Right hindlimb (tissue), 1 donor: Measurements from ENCODE around the gene SLC38A9.

Source experiments
- DNase-seq: peaks from one replicate; pipeline ENCODE4 v3.0.0-alpha.2; 2018

The SLC38A9 gene

GRCh38 chr5:55645304-55645703 is 66.8 kb downstream of the SLC38A9 start:
- no peak for DNase-seq

GRCh38 chr5:55638455-55638854 is 73.7 kb downstream of the SLC38A9 start:
- no peak for DNase-seq

GRCh38 chr5:55638051-55638450 is 74.1 kb downstream of the SLC38A9 start:
- no peak for DNase-seq

- peak; percentile 34 for DNase-seq
These were observed 75.4 kb downstream of the SLC38A9 start for GRCh38 chr5:55636683-55637082.

- peak; percentile 64 for DNase-seq
These were observed 75.9 kb downstream of the SLC38A9 start for GRCh38 chr5:55636177-55636576.

GRCh38 chr5:55634866-55635265 is 77.3 kb downstream of the SLC38A9 start:
- DNase-seq: no peak

GRCh38 chr5:55634209-55634805 is 77.8 kb downstream of the SLC38A9 start:
- peak; percentile 41 for DNase-seq

- peak; percentile 32 for DNase-seq
These were observed 78.4 kb downstream of the SLC38A9 start for GRCh38 chr5:55633574-55634208.

- DNase-seq: no peak
These were observed 82.3 kb downstream of the SLC38A9 start for GRCh38 chr5:55629815-55630214.

- DNase-seq: no peak
These were observed 85.3 kb downstream of the SLC38A9 start for GRCh38 chr5:55626790-55627189.

GRCh38 chr5:55625913-55626312 is 86.2 kb downstream of the SLC38A9 start:
- DNase-seq: no peak

- no peak for DNase-seq
These were observed 86.6 kb downstream of the SLC38A9 start for GRCh38 chr5:55625589-55625909.

GRCh38 chr5:55624841-55625588 is 87.1 kb downstream of the SLC38A9 start:
- no peak for DNase-seq

GRCh38 chr5:55623789-55624188 is 88.3 kb downstream of the SLC38A9 start:
- no peak for DNase-seq

- no peak for DNase-seq
These were observed 89.7 kb downstream of the SLC38A9 start for GRCh38 chr5:55622460-55622859.

- no peak for DNase-seq
These were observed 90.9 kb downstream of the SLC38A9 start for GRCh38 chr5:55621229-55621628.

GRCh38 chr5:55620766-55621160 is 91.4 kb downstream of the SLC38A9 start:
- no peak for DNase-seq

GRCh38 chr5:55620009-55620765 is 91.9 kb downstream of the SLC38A9 start:
- DNase-seq: no peak

- DNase-seq: no peak
These were observed 93.8 kb downstream of the SLC38A9 start for GRCh38 chr5:55618318-55618717.

- no peak for DNase-seq
These were observed 98.8 kb downstream of the SLC38A9 start for GRCh38 chr5:55613112-55613868.

- DNase-seq: no peak
These were observed 101.6 kb downstream of the SLC38A9 start for GRCh38 chr5:55610542-55610941.

GRCh38 chr5:55609413-55609812 is 102.7 kb downstream of the SLC38A9 start:
- DNase-seq: no peak
